Fibroblast of skin of right biceps (primary cell): Measurements from ENCODE around the gene OR6N1.

ENCODE experiments used
- DNase-seq: peaks from one replicate; pipeline ENCODE4 v3.0.0-alpha.2; 2013

OR6N1 gene

GRCh38 chr1:158735848-158736247 is 36.1 kb downstream of the OR6N1 start:
- no peak for DNase-seq

DNA sequence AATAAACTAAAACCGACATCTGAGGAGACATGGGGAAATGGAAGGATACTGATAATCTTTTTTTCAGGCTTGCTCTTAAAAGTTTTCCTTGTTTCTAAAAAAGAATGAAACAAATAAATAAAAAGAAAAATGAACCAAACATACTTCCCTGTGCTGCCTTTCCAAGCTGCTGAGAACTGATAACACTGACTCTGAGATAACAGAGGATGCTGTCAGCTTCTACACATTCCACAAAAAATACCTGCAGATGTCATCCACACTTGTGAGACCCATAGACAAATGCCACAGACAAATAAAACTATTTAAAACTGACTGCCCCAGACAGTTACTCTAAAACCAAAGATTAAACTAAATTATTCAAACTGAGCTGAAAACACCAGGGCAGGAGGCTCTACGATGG is 39.5 kb downstream of the OR6N1 start:
- no peak for DNase-seq

DNA sequence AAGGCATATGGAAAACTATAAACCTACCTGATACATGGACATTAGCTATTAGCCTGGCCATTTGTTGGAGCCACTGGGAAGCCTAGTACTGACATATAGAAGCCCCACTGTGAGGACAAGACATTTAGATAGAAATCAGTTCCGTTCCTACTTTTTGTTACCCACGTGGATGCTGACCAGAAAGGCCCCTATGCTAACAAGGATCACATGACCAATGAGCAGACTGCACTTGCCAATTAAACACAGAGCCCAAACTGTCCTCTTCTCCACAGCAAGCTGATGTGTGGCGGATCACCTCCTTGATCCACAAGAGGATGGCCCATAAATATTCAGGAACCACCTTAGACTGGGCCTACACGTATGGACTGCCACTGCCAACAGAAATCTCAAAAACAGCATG is 40.3 kb downstream of the OR6N1 start:
- no peak for DNase-seq

DNA sequence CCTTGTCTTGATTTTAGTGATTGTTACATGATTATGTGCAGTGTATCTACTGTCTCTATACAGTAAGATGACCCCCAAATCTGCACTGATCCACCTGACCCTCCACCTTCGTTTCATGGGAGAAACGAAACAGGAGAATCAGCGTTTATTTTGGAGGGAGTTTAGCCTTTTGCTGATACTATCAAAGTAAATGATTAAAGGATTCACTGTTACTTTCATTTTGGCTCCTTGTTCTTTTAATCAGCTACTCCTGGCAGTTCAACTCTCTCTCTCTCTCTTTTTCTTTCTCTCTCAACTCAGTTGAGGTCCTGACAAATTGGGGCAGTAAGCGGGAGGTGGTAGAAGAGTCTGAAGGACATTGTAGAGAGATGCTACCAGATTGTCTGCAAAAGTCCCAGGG is 41.5 kb downstream of the OR6N1 start:
- DNase-seq: no peak

GRCh38 chr1:158728510-158729225 is 43.3 kb downstream of the OR6N1 start:
- DNase-seq: no peak

GRCh38 chr1:158724442-158724841 is 47.6 kb downstream of the OR6N1 start:
- DNase-seq: no peak

- no peak for DNase-seq
Observed at GRCh38 chr1:158720620-158721019, 51.4 kb downstream of the OR6N1 start, which contains the start of gene OR6K3. OR6K3 (minus strand) TSS chr1:158720720; CDS start chr1:158718115, 2,605 bp downstream.

DNA sequence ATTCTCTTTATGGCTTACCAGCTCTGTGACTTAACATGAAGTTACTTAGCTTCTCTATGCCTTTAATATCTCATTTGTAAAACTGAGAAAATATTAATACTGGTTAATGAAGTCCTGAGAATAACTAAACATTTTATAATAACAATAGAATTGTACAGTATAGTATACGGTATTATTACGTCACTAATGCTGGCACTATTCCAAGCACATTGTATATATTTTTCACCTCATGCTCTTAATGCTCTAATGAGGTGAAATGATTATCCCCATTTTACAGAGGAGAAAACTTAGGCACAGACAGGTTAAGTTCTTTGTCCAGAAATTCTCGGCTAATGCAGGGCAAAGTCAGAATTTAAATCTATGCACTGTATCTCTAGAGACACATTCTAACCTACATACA is 52.3 kb downstream of the OR6N1 start:
- DNase-seq: no peak

DNA sequence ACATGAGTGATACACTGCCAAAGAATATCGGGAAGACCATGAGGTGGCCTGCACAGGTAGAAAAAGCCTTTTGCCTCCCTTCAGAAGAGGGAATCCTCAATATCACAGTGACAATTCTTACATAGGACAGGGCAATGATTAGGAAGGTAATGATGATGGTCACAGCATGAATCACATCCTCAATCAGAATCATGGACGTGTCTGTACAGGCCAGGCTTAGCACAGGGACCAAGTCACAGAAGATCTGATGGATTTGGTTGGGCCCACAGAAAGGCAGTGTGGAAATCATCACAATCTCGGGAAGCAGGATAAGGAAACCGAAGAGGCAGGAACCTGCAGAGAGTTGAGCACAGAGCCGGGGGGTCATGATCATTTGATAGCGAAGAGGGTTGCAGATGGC is 54.7 kb downstream of the OR6N1 start:
- no peak for DNase-seq

- no peak for DNase-seq
Observed at GRCh38 chr1:158716335-158716734, 55.7 kb downstream of the OR6N1 start.

DNA sequence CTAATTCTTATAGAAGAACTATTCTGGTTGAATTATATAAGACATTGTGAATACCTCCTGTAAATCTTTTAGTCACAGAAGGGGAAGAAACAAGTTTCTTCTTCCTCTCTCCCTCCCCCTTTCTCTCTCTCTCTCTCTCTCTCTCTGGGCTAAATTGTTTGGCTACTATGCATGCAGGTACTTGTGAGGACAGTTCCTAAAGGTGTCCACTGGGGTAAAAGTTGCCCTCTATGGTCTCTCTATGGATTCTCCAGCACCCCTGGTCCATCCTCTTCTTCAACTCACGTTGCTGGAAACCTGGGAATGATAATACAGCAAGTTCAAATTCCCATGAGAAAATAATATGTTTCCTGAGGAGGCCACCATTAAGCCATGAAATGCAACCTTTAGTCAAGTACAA is 57.2 kb downstream of the OR6N1 start:
- no peak for DNase-seq
